Fibroblast of lung (primary cell): Measurements from ENCODE around the gene DCAF6. TPM values are rescaled to one million over a fixed set of nuclear protein-coding genes. Genes with fewer than 3 reads are reported as not detected.

ENCODE experiments used
- DNase-seq, 2 donors: peaks; one replicate each; pipeline versions ENCODE4 v3.0.0 to v3.0.0-alpha.2; 2010; ENCODE audit warnings: low read depth in 2 of 2
- H2AFZ ChIP-seq: 2 replicates; pipeline ENCODE4 v1.5.1; 2012; ENCODE audit warnings: low read length, control low read depth, inconsistent platforms
- H3K27ac ChIP-seq: 2 replicates; pipeline ENCODE4 v1.5.1; 2011; ENCODE audit warnings: low read length, control low read depth; ENCODE audit not compliant: insufficient read depth
- H3K27me3 ChIP-seq: 2 replicates; pipeline ENCODE4 v1.5.1; 2011; ENCODE audit warnings: mild to moderate bottlenecking, low read length; ENCODE audit not compliant: control insufficient read depth, insufficient read depth
- H3K36me3 ChIP-seq: 2 replicates; pipeline ENCODE4 v1.5.1; 2011; ENCODE audit warnings: low read length; ENCODE audit not compliant: control insufficient read depth, insufficient read depth
- H3K4me1 ChIP-seq: 2 replicates; pipeline ENCODE4 v1.5.1; 2011; ENCODE audit warnings: low read length; ENCODE audit not compliant: control insufficient read depth, insufficient read depth; ENCODE audit errors: extremely low read depth
- H3K4me2 ChIP-seq: 2 replicates; pipeline ENCODE4 v1.5.1; 2011; ENCODE audit warnings: low read length, control low read depth; ENCODE audit not compliant: insufficient read depth; ENCODE audit errors: extremely low read depth
- H3K4me3 ChIP-seq, 4 experiments: fragments of 200-600 bp in 1 of 4; sonication (generic) in 1 of 4; replicated peaks in 1 of 4; 2 replicates each; pipeline ENCODE4 v1.5.1; 2011 to 2016; ENCODE audit warnings: low read length in 4 of 4, low read depth in 3 of 4, mild to moderate bottlenecking in 3 of 4, control low read depth in 2 of 4, inconsistent platforms in 1 of 4, mixed read lengths in 1 of 4; ENCODE audit not compliant: insufficient read depth in 1 of 4; ENCODE audit errors: control extremely low read depth in 1 of 4
- H3K79me2 ChIP-seq: 2 replicates; pipeline ENCODE4 v1.5.1; 2012; ENCODE audit warnings: mild to moderate bottlenecking, low read length, inconsistent platforms; ENCODE audit not compliant: control insufficient read depth, insufficient read depth
- H3K9ac ChIP-seq: 2 replicates; pipeline ENCODE4 v1.5.1; 2011; ENCODE audit warnings: mild to moderate bottlenecking, low read length, control low read depth; ENCODE audit not compliant: insufficient read depth
- H3K9me3 ChIP-seq: 2 replicates; pipeline ENCODE4 v1.5.1; 2012; ENCODE audit warnings: low read depth, low read length; ENCODE audit not compliant: control insufficient read depth, insufficient read depth
- H4K20me1 ChIP-seq: 2 replicates; pipeline ENCODE4 v1.5.1; 2011; ENCODE audit warnings: low read length; ENCODE audit not compliant: control insufficient read depth, insufficient read depth; ENCODE audit errors: extremely low read depth
- CTCF ChIP-seq, 2 donors: IDR thresholded peaks in 1 of 2; conservative IDR thresholded peaks in 1 of 2; 1 replicate in 1 of 2; 2 replicates in 1 of 2; pipeline ENCODE4 v1.5.1; 2011 to 2012; ENCODE audit warnings: low read length in 2 of 2, control low read depth in 1 of 2, inconsistent platforms in 1 of 2, low read depth in 1 of 2, mild to moderate bottlenecking in 1 of 2
- EZH2 ChIP-seq: IDR thresholded peaks from 2 replicates; pipeline ENCODE4 v1.5.1; 2012; ENCODE audit warnings: low read length, control low read depth, mild to moderate bottlenecking; ENCODE audit errors: missing control alignments
- polyA plus RNA-seq, 2 donors: library from polyadenylated mRNA; depleted of rRNA in 1 of 2; stranded (reverse) in 1 of 2; unstranded in 1 of 2; fragments of >200 nt; gene quantifications; 2 replicates each; pipeline ENCODE4 v1.2.1, GENCODE V29; 2011 to 2012; ENCODE audit warnings: missing spikeins in 1 of 2
- total RNA-seq: library from RNA; depleted of rRNA; stranded (reverse); fragments of >200 nt; gene quantifications from 2 replicates; pipeline ENCODE4 v1.2.1, GENCODE V29; 2014

DCAF6 gene
- total and polyA plus RNA-seq, 2 donors (not counting 1 experiment from before 2014, with no cell fraction given), result 64.4 to 143 TPM

GRCh38 chr1:167957710-167958109, 21.2 kb downstream of the DCAF6 start:
- Histone ChIP-seq H3K9ac (no peak overlapping the region), H2AFZ (no peak overlapping the region), H3K79me2 (peaks cover 25% of the 10 kb centered on the region), H3K36me3 (peaks cover 4% of the 10 kb centered on the region), H3K4me3 (no peak overlapping the region), H3K27me3 (no peaks in the 10 kb centered on the region), H3K27ac (no peak overlapping the region), H3K4me1 (no peaks in the 10 kb centered on the region), H3K4me2 (no peak overlapping the region), H3K9me3 (no peaks in the 10 kb centered on the region), H4K20me1 (no peaks in the 10 kb centered on the region)
- peak in 1 of 2 donors; percentile 28 for DNase-seq
- no peak for TF ChIP-seq EZH2
- TF ChIP-seq CTCF (conservative IDR thresholded peaks at IDR 0.05 in 1 of 2, IDR thresholded peaks at IDR 0.05 in 1 of 2; ENCODE audit: low read depth in 1 of 2, low read length in 2 of 2), result no peak

GRCh38 chr1:167964646-167965045, 28.2 kb downstream of the DCAF6 start:
- H3K4me1 ChIP-seq, result no peaks in the 10 kb centered on the region
- H2AFZ ChIP-seq, result no peak overlapping the region
- TF ChIP-seq EZH2 (no peak), CTCF (conservative IDR thresholded peaks at IDR 0.05 in 1 of 2, IDR thresholded peaks at IDR 0.05 in 1 of 2; ENCODE audit: low read depth in 1 of 2, low read length in 2 of 2) (no peak)
- no peak overlapping the region for H3K4me2 ChIP-seq
- no peaks in the 10 kb centered on the region for H4K20me1 ChIP-seq
- H3K27me3 ChIP-seq, result no peaks in the 10 kb centered on the region
- H3K36me3 ChIP-seq, result peaks cover 5% of the 10 kb centered on the region
- DNase-seq, result no peak
- no peak overlapping the region for H3K27ac ChIP-seq
- no peak overlapping the region for H3K9ac ChIP-seq
- H3K79me2 ChIP-seq, result peaks cover 19% of the 10 kb centered on the region
- H3K9me3 ChIP-seq, result no peaks in the 10 kb centered on the region
- no peak overlapping the region for H3K4me3 ChIP-seq

- H3K4me3 ChIP-seq, result no peak overlapping the region
- H3K27ac ChIP-seq, result no peak overlapping the region
- no peak overlapping the region for H3K9ac ChIP-seq
Observed at GRCh38 chr1:167966050-167966449, 29.6 kb downstream of the DCAF6 start.

More at GRCh38 chr1:167966050-167966449, 29.6 kb downstream of the DCAF6 start:
- Histone ChIP-seq H3K27me3 (no peaks in the 10 kb centered on the region), H3K9me3 (no peaks in the 10 kb centered on the region), H3K36me3 (peaks cover 5% of the 10 kb centered on the region), H3K79me2 (peaks cover 19% of the 10 kb centered on the region), H3K4me1 (no peaks in the 10 kb centered on the region), H2AFZ (no peak overlapping the region), H3K4me2 (no peak overlapping the region), H4K20me1 (no peaks in the 10 kb centered on the region)
- no peak for TF ChIP-seq CTCF (conservative IDR thresholded peaks at IDR 0.05 in 1 of 2, IDR thresholded peaks at IDR 0.05 in 1 of 2; ENCODE audit: low read depth in 1 of 2, low read length in 2 of 2)
- TF ChIP-seq EZH2, result no peak
- no peak for DNase-seq
